Stimulated activated CD4-positive, alpha-beta T cell treated with anti-CD3 and anti-CD28 coated beads, Interleukin-4, amount 100 ng/mL, for 24 hours (primary cell): Measurements from ENCODE around the gene RAB3B.
"Not testable (repeated sequence)": the region's sequence is repeated elsewhere in the genome, so short reads cannot be mapped to it uniquely, and the experiment has no call there.

Experiments used
- DNase-seq: peaks from one replicate; pipeline ENCODE4 v3.0.0-alpha.2; 2020

The RAB3B gene

DNA sequence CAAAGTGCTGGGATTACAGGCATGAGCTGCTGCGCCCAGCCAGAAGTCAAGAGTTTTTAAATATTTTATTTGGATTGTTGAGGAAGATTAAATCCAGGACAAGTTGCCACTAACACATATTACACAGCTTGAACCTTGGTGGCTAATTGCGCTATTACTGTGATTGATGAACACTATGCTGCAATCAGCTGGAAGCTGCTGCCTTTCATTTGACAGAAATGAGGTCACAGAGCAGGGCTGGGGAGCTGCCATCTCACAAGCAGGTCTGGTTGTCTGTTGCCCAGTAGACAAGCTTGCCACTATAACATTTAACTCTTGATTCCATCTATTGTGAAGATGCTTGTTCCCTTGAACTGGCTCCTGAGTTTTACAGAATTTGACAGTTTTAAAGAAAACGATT is 74.5 kb downstream of the RAB3B start:
- DNase-seq = no peak

- no peak for DNase-seq
These were observed 77.6 kb downstream of the RAB3B start for GRCh38 chr1:51912881-51913280.

DNA sequence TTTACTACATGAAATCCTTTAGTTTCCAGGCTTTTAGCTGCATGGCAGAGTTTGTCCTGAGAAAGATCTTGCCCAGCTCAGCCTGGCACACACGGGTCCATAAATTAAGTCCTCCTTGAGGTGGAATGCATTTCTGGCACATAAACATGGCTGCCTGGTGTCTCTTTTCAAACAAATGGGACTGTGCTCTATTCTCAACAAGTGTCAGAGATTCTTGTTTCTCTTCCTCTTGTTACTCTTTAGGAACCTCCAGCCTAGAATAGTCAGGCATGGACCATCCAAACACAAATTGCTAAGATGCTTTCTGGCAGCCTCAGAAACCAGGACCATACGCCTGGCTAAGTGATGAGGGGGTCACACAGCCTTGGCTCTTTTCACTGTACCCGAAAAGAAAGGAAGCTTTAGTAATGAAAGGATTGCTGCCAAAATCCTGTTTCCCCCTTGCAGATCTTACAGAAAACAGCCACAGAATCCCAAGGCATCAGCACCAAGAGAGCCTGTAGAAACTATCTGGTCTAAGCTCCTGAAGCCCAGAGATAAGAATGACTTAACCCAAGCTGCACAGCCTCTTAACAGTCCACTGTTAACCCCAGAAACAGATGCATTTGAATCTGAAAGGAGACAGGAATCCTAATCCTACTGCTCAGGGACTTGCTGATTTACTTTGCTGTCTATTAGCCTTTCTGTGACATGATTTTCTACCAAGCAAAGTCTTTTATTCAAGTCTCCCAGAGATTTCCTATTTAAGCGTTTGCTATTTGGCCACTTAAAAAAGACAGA is 80.1 kb downstream of the RAB3B start:
- DNase-seq = no peak

DNA sequence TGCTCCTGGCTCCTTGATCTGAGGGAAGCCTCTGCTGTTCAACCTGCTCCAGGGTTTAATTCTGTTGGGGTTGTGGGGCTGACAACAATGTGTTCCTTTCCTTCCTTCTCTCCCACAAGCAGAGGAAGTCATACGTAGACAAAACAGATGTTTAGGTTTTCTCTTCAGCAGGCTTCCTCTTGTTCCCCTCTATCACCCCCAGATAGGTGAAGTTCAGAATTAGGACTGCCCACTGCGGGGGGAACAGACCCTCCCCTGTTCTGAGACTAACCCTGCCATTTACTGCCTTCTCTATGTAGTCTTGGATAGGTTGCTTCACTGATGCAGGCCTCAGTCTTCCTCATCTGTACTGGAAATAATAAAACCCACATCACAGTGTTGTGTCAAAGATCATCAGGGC is 82.0 kb downstream of the RAB3B start:
- no peak for DNase-seq

- no peak for DNase-seq
These were observed 83.3 kb downstream of the RAB3B start for GRCh38 chr1:51907079-51907702.

GRCh38 chr1:51906306-51907078 is 84.0 kb downstream of the RAB3B start:
- DNase-seq = no peak

DNA sequence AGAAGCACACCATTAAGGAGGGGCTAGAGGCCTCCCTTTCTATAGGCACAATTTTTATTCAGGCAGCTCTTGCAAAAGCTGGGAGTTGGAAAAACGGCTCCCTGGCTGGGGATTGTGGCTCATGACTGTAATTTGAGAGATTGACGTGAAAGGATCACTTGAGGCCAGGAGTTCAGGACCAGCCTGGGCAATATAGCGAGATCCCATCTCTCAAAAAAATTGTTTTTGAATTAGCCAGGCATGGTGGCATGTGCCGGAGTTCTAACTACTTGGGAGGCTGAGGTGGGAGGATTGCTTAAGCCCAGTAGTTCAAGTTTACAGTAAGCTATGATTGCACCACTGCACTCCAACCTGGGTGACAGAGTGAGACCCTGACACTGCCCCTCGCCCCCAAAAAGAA is 88.0 kb downstream of the RAB3B start:
- DNase-seq = no peak

GRCh38 chr1:51901151-51901550 is 89.3 kb downstream of the RAB3B start:
- DNase-seq = no peak

- no peak for DNase-seq
These were observed 91.5 kb downstream of the RAB3B start for GRCh38 chr1:51899022-51899421.

GRCh38 chr1:51898090-51898734 is 92.3 kb downstream of the RAB3B start:
- no peak for DNase-seq

DNA sequence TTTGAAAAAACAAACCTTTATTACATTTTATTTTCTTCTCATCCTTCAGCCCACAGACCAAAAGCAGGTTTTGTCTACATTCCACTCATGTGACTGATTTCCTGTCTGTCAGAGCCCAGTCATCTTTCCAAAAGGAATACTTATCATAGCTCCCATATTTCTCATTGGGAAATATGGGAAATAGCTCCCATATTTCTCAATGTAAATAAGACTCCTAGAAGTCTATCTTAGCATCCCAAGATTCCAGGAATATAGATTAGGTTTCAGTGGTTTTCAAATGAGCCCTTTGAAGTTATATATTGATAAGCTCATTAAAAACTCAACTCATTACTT is 92.8 kb downstream of the RAB3B start:
- DNase-seq = no peak

- not testable (repeated sequence) for DNase-seq
These were observed 95.8 kb downstream of the RAB3B start for GRCh38 chr1:51894748-51895147.

DNA sequence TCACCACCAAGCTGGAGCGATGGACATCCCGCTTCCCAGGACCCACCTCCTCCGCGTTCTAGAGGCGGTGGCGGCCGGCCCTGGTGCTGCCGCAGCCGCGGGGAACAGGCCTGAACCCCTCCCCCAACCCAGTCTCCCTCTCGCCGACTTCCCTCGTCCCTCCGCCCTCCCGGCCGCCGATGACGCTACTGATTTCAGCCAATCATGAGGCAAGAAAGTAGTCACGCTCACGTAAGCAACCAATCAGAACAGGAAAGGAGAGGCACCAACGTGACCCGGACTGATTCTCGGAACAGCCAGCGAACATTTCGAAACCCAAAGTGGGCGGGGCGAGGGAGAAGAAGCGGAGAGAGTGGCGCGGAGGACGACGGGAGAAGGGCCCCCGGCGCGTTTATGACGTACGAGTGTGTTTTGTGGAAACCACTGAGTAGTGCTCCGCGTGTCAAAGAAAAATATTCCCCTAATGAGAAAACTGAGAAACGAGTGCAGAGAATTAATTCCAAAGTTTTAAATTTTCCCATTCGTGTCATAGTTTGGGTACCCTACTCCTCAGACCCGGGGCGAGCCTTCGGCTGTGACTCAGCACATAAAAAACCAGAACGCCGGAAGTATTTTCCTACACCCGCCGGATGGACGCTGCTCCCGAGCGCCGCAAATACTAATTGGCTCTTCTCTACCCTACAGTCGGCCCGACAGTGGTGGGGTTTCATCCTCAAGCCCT is 111.7 kb downstream of the RAB3B start, which contains the start of gene NRDC:
TSS of gene NRDC (minus strand) at position 112 of the 721 bp plus-strand sequence. CDS start 112 bp downstream, outside the sequence.
- DNase-seq = peak; percentile 100

DNA sequence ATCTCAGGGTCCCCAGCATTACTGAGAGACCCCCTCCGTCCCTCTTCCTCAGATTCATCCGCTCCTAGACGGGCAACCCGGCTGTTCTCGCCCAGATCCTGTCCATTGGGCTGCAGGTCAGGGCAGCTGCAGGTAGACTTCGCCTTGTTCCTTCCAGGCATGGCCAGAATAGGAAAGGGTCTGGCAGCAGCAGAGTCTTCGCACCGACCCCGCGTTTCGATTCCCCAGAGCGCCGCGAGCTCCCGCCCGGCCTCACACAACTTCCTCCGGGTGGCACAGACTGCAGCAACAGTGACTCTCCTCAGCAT is 112.2 kb downstream of the RAB3B start:
- no peak for DNase-seq

GRCh38 chr1:51877434-51878307 is 112.8 kb downstream of the RAB3B start:
- DNase-seq = peak; percentile 18

DNA sequence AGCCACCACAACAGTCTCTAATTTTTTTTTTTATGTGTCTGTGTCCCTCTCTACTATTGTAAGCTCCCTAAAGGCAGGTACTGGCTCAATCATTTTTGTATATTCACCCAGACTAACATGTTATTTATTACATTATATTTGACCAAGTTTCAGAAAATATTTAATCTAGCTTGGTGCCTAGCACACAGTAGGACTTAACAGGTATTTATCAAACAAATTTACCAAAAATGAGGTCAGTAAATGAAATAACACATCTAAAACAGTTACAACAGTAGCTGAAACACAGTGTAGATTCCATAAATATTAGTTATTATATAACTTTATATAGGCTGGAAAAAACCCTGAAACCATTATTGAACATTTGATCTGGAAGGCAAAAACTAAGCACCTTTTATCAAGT is 114.7 kb downstream of the RAB3B start:
- DNase-seq = no peak

DNA sequence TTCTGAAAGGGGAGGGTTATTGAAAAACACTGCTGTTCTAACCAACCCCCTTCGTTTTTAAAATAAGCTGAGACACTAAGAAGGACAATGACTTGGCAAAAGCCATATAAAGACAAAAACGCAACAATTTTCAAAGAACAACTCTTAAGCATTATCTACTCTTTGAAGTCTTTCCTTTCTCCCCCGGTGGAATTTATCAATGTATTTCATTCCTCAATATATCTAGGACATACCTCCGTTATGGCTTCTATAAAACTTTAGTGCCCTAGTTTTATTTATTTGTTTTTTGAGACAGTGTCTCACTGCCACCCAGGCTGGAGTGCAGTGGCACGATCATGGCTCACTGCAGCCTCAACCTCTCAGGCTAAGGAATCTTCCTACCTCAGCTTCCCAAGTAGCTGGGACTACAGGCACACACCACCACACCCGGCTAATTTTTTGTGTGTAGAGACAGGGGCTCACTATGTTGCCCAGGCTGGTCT is 115.2 kb downstream of the RAB3B start:
- DNase-seq = no peak

DNA sequence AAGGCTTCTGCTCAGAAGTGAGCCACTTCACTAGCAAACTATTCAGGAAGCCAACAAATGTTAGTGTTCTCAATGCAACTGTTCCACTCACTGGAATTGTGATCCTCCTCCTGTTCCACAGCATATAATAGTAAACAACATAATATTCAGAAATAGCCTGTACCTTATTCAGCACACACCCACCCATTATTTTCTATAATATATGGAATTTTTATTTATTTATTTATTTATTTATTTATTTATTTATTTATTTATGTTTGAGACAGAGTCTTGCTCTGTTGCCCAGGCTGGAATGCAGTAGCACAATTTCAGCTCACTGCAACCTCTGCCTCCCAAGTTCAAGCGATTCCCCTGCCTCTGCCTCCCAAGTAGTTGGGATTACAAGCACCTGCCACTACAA is 117.2 kb downstream of the RAB3B start:
- DNase-seq = not testable (repeated sequence)

GRCh38 chr1:51871351-51871975 is 119.0 kb downstream of the RAB3B start:
- no peak for DNase-seq

- DNase-seq = no peak
These were observed 119.7 kb downstream of the RAB3B start for GRCh38 chr1:51870603-51871350.
